Measurements from ENCODE around the gene SORCS2.

SORCS2 gene

GRCh38 chr4:7411896-7412553 lies 219.7 kb downstream of the SORCS2 start:
- no peak for DNase-seq (ENCODE audit: low read depth, low spot score)

- no peak for DNase-seq (ENCODE audit: low read depth, low spot score)
Measured at GRCh38 chr4:7412554-7412912, 220.2 kb downstream of the SORCS2 start.

- no peak for DNase-seq (ENCODE audit: low read depth, low spot score)
Measured at GRCh38 chr4:7414046-7414445, 221.7 kb downstream of the SORCS2 start.

GRCh38 chr4:7414736-7415510 lies 222.6 kb downstream of the SORCS2 start:
- no peak for DNase-seq (ENCODE audit: low read depth, low spot score)

- no peak for DNase-seq (ENCODE audit: low read depth, low spot score)
Measured at GRCh38 chr4:7415927-7416686, 223.8 kb downstream of the SORCS2 start.

- DNase-seq (ENCODE audit: low read depth, low spot score), result no peak
Measured at GRCh38 chr4:7416745-7417432, 224.6 kb downstream of the SORCS2 start.

- DNase-seq (ENCODE audit: low read depth, low spot score), result no peak
Measured at GRCh38 chr4:7417639-7418038, 225.3 kb downstream of the SORCS2 start.

GRCh38 chr4:7418131-7418943 lies 226.0 kb downstream of the SORCS2 start:
- no peak for DNase-seq (ENCODE audit: low read depth, low spot score)

- no peak for DNase-seq (ENCODE audit: low read depth, low spot score)
Measured at GRCh38 chr4:7419961-7420660, 227.8 kb downstream of the SORCS2 start.

- no peak for DNase-seq (ENCODE audit: low read depth, low spot score)
Measured at GRCh38 chr4:7420661-7421040, 228.3 kb downstream of the SORCS2 start.

- DNase-seq (ENCODE audit: low read depth, low spot score), result no peak
Measured at GRCh38 chr4:7421356-7422150, 229.2 kb downstream of the SORCS2 start.

GRCh38 chr4:7422151-7422897 lies 230.0 kb downstream of the SORCS2 start:
- no peak for DNase-seq (ENCODE audit: low read depth, low spot score)

- no peak for DNase-seq (ENCODE audit: low read depth, low spot score)
Measured at GRCh38 chr4:7422898-7423180, 230.5 kb downstream of the SORCS2 start.

GRCh38 chr4:7423391-7423790 lies 231.1 kb downstream of the SORCS2 start:
- no peak for DNase-seq (ENCODE audit: low read depth, low spot score)

- peak; percentile 27 for DNase-seq (ENCODE audit: low read depth, low spot score)
Measured at GRCh38 chr4:7423801-7424552, 231.6 kb downstream of the SORCS2 start.

GRCh38 chr4:7424553-7425111 lies 232.3 kb downstream of the SORCS2 start:
- DNase-seq (ENCODE audit: low read depth, low spot score), result no peak

- DNase-seq (ENCODE audit: low read depth, low spot score), result no peak
Measured at GRCh38 chr4:7425124-7425523, 232.8 kb downstream of the SORCS2 start.
